HK-2 (cell line): ENCODE data around the gene HERPUD2.
"Not testable (repeated sequence)": the region's sequence is repeated elsewhere in the genome, so short reads cannot be mapped to it uniquely, and the experiment has no call there.

Experiments
- DNase-seq: peaks from one replicate; pipeline ENCODE4 v3.0.0-alpha.2; 2018; ENCODE audit not compliant: unreplicated experiment

The HERPUD2 gene

GRCh38 chr7:35714407-35714806 lies 19.5 kb upstream of the HERPUD2 start:
- no peak for DNase-seq

GRCh38 chr7:35712563-35713226 lies 17.8 kb upstream of the HERPUD2 start:
- DNase-seq = no peak

GRCh38 chr7:35707422-35707821 lies 12.5 kb upstream of the HERPUD2 start:
- no peak for DNase-seq

- no peak for DNase-seq
These were observed 11.1 kb upstream of the HERPUD2 start for GRCh38 chr7:35705932-35706461.

- DNase-seq = no peak
These were observed 9.3 kb upstream of the HERPUD2 start for GRCh38 chr7:35704261-35704660.

GRCh38 chr7:35702541-35702940 lies 7.6 kb upstream of the HERPUD2 start:
- DNase-seq = no peak

- no peak for DNase-seq
These were observed 6.5 kb upstream of the HERPUD2 start for GRCh38 chr7:35701287-35701900.

- no peak for DNase-seq
These were observed 5.9 kb upstream of the HERPUD2 start for GRCh38 chr7:35700865-35701264.

GRCh38 chr7:35700333-35700732 lies 5.4 kb upstream of the HERPUD2 start:
- no peak for DNase-seq

- no peak for DNase-seq
These were observed 4.9 kb upstream of the HERPUD2 start for GRCh38 chr7:35699796-35700305.

- DNase-seq = not testable (repeated sequence)
These were observed 3.4 kb upstream of the HERPUD2 start for GRCh38 chr7:35698382-35698781.

- DNase-seq = no peak
These were observed 2.7 kb upstream of the HERPUD2 start for GRCh38 chr7:35697414-35698175.

- no peak for DNase-seq
These were observed 1.1 kb upstream of the HERPUD2 start for GRCh38 chr7:35695987-35696386.

GRCh38 chr7:35695473-35695850 lies 527 bp upstream of the HERPUD2 start:
- no peak for DNase-seq

GRCh38 chr7:35694161-35694783 lies 663 bp downstream of the HERPUD2 start:
- DNase-seq = no peak

GRCh38 chr7:35691827-35692307 lies 3.1 kb downstream of the HERPUD2 start:
- no peak for DNase-seq

- no peak for DNase-seq
These were observed 3.6 kb downstream of the HERPUD2 start for GRCh38 chr7:35691366-35691765.

GRCh38 chr7:35690614-35691013 lies 4.3 kb downstream of the HERPUD2 start:
- not testable (repeated sequence) for DNase-seq

- no peak for DNase-seq
These were observed 9.2 kb downstream of the HERPUD2 start for GRCh38 chr7:35685781-35686180.

- DNase-seq = no peak
These were observed 13.5 kb downstream of the HERPUD2 start for GRCh38 chr7:35681231-35682029.

GRCh38 chr7:35680403-35681013 lies 14.4 kb downstream of the HERPUD2 start:
- no peak for DNase-seq
